ENCODE results near the gene CPPED1. TPM values are rescaled to one million over a fixed set of nuclear protein-coding genes. Genes with fewer than 3 reads are reported as not detected.

CPPED1 gene
- total and polyA plus RNA-seq, 2 donors = 13.9 to 15.5 TPM

DNA sequence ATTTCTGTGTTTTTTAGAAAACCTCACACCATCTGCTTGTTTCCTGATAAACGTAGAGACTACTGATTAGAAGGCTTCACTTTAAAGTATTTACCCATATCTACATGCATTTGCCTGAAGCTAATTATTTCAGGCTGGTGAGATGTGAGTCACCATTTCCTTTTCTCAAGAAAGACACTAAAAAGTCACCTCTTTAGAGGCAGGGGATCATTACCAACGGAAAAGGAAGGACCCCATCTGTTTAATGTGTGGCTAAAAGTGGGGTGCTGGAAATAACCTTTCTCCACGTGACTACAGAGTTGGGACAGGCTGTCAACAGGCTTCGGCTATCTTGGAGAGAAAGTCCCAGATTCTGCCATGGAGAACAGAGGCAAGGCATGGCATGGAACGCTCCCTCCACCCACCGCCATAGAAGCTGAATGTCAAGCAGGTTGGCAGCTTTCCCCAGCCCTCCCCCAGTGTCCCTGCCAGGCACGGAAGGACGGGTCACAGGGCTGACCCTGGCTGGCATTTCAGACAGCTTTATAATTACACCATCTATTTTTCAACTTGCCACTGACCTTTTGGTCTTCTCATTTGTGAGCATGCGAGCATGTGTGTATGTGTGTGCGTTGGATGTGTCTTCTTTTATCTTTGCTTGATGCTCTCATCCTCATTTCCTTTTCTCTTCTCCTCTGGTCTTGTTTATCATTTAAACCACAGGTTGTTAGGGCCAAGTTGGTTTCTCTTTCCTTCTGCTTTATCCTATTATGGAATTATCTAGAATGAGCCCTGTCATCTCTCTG, 157.0 kb downstream of the CPPED1 start:
- no peak for DNase-seq (ENCODE audit: extremely low spot score)
- Histone ChIP-seq H3K27ac (ENCODE audit: low read depth) (no peak overlapping the region), H3K36me3 (ENCODE audit: insufficient read depth) (no peaks in the 10 kb centered on the region), H3K4me3 (ENCODE audit: low read depth, low read length) (no peak overlapping the region), H3K4me1 (ENCODE audit: insufficient read depth) (no peaks in the 10 kb centered on the region)
- 51% methylated on average over 10 of the region's 10 CpGs for whole genome bisulfite sequencing

GRCh38 chr16:12646098-12646489, 157.6 kb downstream of the CPPED1 start:
- H3K4me3 ChIP-seq (ENCODE audit: low read depth, low read length) = no peak overlapping the region
- DNase-seq (ENCODE audit: extremely low spot score) = no peak
- H3K36me3 ChIP-seq (ENCODE audit: insufficient read depth) = no peaks in the 10 kb centered on the region
- 61% methylated on average over 4 of the region's 4 CpGs for WGBS
- no peak overlapping the region for H3K27ac ChIP-seq (ENCODE audit: low read depth)
- H3K4me1 ChIP-seq (ENCODE audit: insufficient read depth) = no peaks in the 10 kb centered on the region

- no peak overlapping the region for H3K4me3 ChIP-seq (ENCODE audit: low read depth, low read length)
- H3K36me3 ChIP-seq (ENCODE audit: insufficient read depth) = no peaks in the 10 kb centered on the region
- no peak overlapping the region for H3K27ac ChIP-seq (ENCODE audit: low read depth)
- H3K4me1 ChIP-seq (ENCODE audit: insufficient read depth) = no peaks in the 10 kb centered on the region
- DNase-seq (ENCODE audit: extremely low spot score) = no peak
- WGBS = 85% methylated on average over 8 of the region's 8 CpGs
These were observed 160.6 kb downstream of the CPPED1 start for GRCh38 chr16:12643034-12643455.

GRCh38 chr16:12639044-12639443, 164.6 kb downstream of the CPPED1 start:
- 55% methylated on average over 4 of the region's 4 CpGs for WGBS
- Histone ChIP-seq H3K36me3 (ENCODE audit: insufficient read depth) (no peaks in the 10 kb centered on the region), H3K4me3 (ENCODE audit: low read depth, low read length) (no peak overlapping the region), H3K27ac (ENCODE audit: low read depth) (no peak overlapping the region), H3K4me1 (ENCODE audit: insufficient read depth) (no peaks in the 10 kb centered on the region)
- DNase-seq (ENCODE audit: extremely low spot score) = no peak

GRCh38 chr16:12637002-12637401, 166.7 kb downstream of the CPPED1 start:
- no peak for DNase-seq (ENCODE audit: extremely low spot score)
- Histone ChIP-seq H3K4me1 (ENCODE audit: insufficient read depth) (no peaks in the 10 kb centered on the region), H3K27ac (ENCODE audit: low read depth) (no peak overlapping the region), H3K36me3 (ENCODE audit: insufficient read depth) (no peaks in the 10 kb centered on the region), H3K4me3 (ENCODE audit: low read depth, low read length) (no peak overlapping the region)
- 29% methylated on average over 12 of the region's 12 CpGs for WGBS

- 89% methylated on average over 9 of the region's 9 CpGs for WGBS
- no peak overlapping the region for H3K4me3 ChIP-seq (ENCODE audit: low read depth, low read length)
- no peak overlapping the region for H3K27ac ChIP-seq (ENCODE audit: low read depth)
- no peaks in the 10 kb centered on the region for H3K4me1 ChIP-seq (ENCODE audit: insufficient read depth)
- no peak for DNase-seq (ENCODE audit: extremely low spot score)
- H3K36me3 ChIP-seq (ENCODE audit: insufficient read depth) = no peaks in the 10 kb centered on the region
These were observed 174.4 kb downstream of the CPPED1 start for GRCh38 chr16:12629271-12629670.

- WGBS = 18% methylated on average over 2 of the region's 2 CpGs
These were observed 175.2 kb downstream of the CPPED1 start for GRCh38 chr16:12628536-12628935.

GRCh38 chr16:12627394-12627793, 176.3 kb downstream of the CPPED1 start:
- Histone ChIP-seq H3K4me1 (ENCODE audit: insufficient read depth) (no peaks in the 10 kb centered on the region), H3K4me3 (ENCODE audit: low read depth, low read length) (no peak overlapping the region), H3K36me3 (ENCODE audit: insufficient read depth) (no peaks in the 10 kb centered on the region), H3K27ac (ENCODE audit: low read depth) (no peak overlapping the region)
- 89% methylated on average over 3 of the region's 3 CpGs for WGBS
- no peak for DNase-seq (ENCODE audit: extremely low spot score)

More at GRCh38 chr16:12628536-12628935, 175.2 kb downstream of the CPPED1 start:
- Histone ChIP-seq H3K4me1 (ENCODE audit: insufficient read depth) (no peaks in the 10 kb centered on the region), H3K36me3 (ENCODE audit: insufficient read depth) (no peaks in the 10 kb centered on the region), H3K27ac (ENCODE audit: low read depth) (no peak overlapping the region), H3K4me3 (ENCODE audit: low read depth, low read length) (no peak overlapping the region)
- no peak for DNase-seq (ENCODE audit: extremely low spot score)

- H3K36me3 ChIP-seq (ENCODE audit: insufficient read depth) = no peaks in the 10 kb centered on the region
- DNase-seq (ENCODE audit: extremely low spot score) = no peak
- WGBS = 80% methylated on average over 4 of the region's 4 CpGs
- H3K4me1 ChIP-seq (ENCODE audit: insufficient read depth) = no peaks in the 10 kb centered on the region
- no peak overlapping the region for H3K4me3 ChIP-seq (ENCODE audit: low read depth, low read length)
- H3K27ac ChIP-seq (ENCODE audit: low read depth) = no peak overlapping the region
These were observed 177.3 kb downstream of the CPPED1 start for GRCh38 chr16:12626411-12626810.

DNA sequence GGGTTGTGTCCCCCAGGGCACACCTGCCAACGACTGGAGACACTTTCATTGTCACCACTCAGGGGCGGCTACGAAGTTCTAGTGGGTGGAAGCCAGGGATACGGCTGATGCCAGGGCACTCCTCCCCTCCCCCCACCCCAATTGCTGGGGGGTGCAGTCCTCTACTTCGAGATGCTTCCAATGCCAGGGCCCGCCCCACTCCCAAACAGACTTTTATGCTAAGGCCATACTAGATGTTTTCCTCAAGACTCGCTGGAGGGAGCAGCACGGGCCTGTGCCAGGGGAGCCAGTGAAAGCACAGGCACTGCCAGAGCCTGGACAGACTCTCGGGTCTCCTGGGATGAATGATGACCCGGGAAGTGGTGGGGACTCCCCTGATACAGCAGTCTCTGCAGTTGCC, 178.0 kb downstream of the CPPED1 start:
- Histone ChIP-seq H3K36me3 (ENCODE audit: insufficient read depth) (no peaks in the 10 kb centered on the region), H3K4me1 (ENCODE audit: insufficient read depth) (no peaks in the 10 kb centered on the region), H3K4me3 (ENCODE audit: low read depth, low read length) (no peak overlapping the region), H3K27ac (ENCODE audit: low read depth) (no peak overlapping the region)
- DNase-seq (ENCODE audit: extremely low spot score) = no peak
- WGBS = 82% methylated on average over 10 of the region's 10 CpGs

GRCh38 chr16:12625068-12625467, 178.6 kb downstream of the CPPED1 start:
- 82% methylated on average over 7 of the region's 7 CpGs for WGBS
- Histone ChIP-seq H3K36me3 (ENCODE audit: insufficient read depth) (no peaks in the 10 kb centered on the region), H3K4me1 (ENCODE audit: insufficient read depth) (no peaks in the 10 kb centered on the region), H3K27ac (ENCODE audit: low read depth) (no peak overlapping the region), H3K4me3 (ENCODE audit: low read depth, low read length) (no peak overlapping the region)
- no peak for DNase-seq (ENCODE audit: extremely low spot score)

DNA sequence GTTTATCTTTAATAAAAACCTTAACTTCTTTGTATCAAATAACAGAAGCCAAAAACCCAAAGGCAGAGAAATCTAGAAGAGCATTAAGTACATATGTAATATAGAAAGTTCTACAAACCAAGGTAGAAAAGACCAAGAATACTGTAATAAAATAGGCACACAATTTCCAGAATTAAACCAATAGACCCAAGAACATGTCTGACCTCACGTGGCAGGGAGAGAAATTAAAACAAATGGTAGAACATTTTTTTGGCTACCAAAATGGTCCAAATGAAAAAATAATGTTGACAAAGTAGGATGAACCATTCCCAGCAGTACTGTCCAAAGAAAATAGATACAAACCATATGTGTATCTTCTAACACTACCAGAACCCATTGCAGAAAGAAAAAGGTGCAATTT, 183.5 kb downstream of the CPPED1 start:
- 41% methylated on average over 1 of the region's 1 CpG for WGBS
- no peak overlapping the region for H3K4me3 ChIP-seq (ENCODE audit: low read depth, low read length)
- no peak overlapping the region for H3K27ac ChIP-seq (ENCODE audit: low read depth)
- no peaks in the 10 kb centered on the region for H3K4me1 ChIP-seq (ENCODE audit: insufficient read depth)
- DNase-seq (ENCODE audit: extremely low spot score) = no peak
- H3K36me3 ChIP-seq (ENCODE audit: insufficient read depth) = no peaks in the 10 kb centered on the region

DNA sequence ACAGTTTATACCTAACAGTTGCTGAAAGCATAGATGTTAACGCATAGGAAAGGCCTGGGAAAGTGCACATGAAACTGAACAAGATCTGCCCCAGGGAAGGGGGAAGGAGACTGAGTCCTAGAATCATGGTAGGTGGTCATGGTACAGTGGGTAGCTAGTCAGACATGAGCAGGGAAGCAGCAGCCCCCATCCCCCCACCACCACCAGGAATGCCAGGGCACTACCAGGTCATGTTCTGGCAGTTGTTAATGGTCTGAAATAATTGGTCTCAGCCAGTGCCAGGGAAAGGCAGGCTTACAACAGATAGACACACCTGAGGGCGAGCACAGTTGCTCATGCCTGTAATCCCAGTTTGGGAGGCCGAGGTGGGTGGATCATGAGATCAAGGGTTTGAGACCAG, 185.2 kb downstream of the CPPED1 start:
- no peak for DNase-seq (ENCODE audit: extremely low spot score)
- no peak overlapping the region for H3K27ac ChIP-seq (ENCODE audit: low read depth)
- WGBS = 93% methylated on average over 3 of the region's 3 CpGs

GRCh38 chr16:12617401-12617819, 186.3 kb downstream of the CPPED1 start:
- H3K27ac ChIP-seq (ENCODE audit: low read depth) = no peak overlapping the region
- no peaks in the 10 kb centered on the region for H3K36me3 ChIP-seq (ENCODE audit: insufficient read depth)
- no peaks in the 10 kb centered on the region for H3K4me1 ChIP-seq (ENCODE audit: insufficient read depth)
- 67% methylated on average over 9 of the region's 9 CpGs for WGBS
- H3K4me3 ChIP-seq (ENCODE audit: low read depth, low read length) = no peak overlapping the region
- DNase-seq (ENCODE audit: extremely low spot score) = no peak

More for the DNA sequence above, 185.2 kb downstream of the CPPED1 start:
- H3K4me1 ChIP-seq (ENCODE audit: insufficient read depth) = no peaks in the 10 kb centered on the region
- no peaks in the 10 kb centered on the region for H3K36me3 ChIP-seq (ENCODE audit: insufficient read depth)
- H3K4me3 ChIP-seq (ENCODE audit: low read depth, low read length) = no peak overlapping the region
